ENCODE results near the gene LAMA4.

GRCh38 chr6:112189494-112189893 is 64.9 kb downstream of the LAMA4 start:
- TF ChIP-seq, protein P1, sequence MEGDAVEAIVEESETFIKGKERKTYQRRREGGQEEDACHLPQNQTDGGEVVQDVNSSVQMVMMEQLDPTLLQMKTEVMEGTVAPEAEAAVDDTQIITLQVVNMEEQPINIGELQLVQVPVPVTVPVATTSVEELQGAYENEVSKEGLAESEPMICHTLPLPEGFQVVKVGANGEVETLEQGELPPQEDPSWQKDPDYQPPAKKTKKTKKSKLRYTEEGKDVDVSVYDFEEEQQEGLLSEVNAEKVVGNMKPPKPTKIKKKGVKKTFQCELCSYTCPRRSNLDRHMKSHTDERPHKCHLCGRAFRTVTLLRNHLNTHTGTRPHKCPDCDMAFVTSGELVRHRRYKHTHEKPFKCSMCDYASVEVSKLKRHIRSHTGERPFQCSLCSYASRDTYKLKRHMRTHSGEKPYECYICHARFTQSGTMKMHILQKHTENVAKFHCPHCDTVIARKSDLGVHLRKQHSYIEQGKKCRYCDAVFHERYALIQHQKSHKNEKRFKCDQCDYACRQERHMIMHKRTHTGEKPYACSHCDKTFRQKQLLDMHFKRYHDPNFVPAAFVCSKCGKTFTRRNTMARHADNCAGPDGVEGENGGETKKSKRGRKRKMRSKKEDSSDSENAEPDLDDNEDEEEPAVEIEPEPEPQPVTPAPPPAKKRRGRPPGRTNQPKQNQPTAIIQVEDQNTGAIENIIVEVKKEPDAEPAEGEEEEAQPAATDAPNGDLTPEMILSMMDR (IDR thresholded peaks at IDR 0.05), result no peak
- TF ChIP-seq POLR2A (IDR thresholded peaks at IDR 0.05), result no peak

Data from ovary (tissue), 3 donors.